HepG2 (cell line): ENCODE measurements around the gene CES2. TPM values are rescaled to one million over a fixed set of nuclear protein-coding genes. Genes with fewer than 3 reads are reported as not detected.

Experiments used
- AGO1 ChIP-seq: fragments of 200-400 bp; formaldehyde crosslinking; IDR thresholded peaks from 2 replicates; pipeline ENCODE4 v1.6.1; 2017; ENCODE audit warnings: mild to moderate bottlenecking, low read depth, low read length, moderate library complexity; ENCODE audit not compliant: poor library complexity, severe bottlenecking
- CBX5 ChIP-seq: sonication (generic); formaldehyde crosslinking; IDR thresholded peaks from 2 replicates; pipeline ENCODE4 v1.4.0; 2020; ENCODE audit warnings: missing genetic modification reagents, borderline replicate concordance
- CREM ChIP-seq, 2 experiments: sonication (generic) in 1 of 2; formaldehyde crosslinking in 1 of 2; IDR thresholded peaks; 2 replicates each; pipeline versions ENCODE4 v1.4.0 to v1.6.1; 2016 to 2020; ENCODE audit warnings: antibody characterized with exemption in 1 of 2, mild to moderate bottlenecking in 1 of 2, missing genetic modification reagents in 1 of 2
- ELF3 ChIP-seq: IDR thresholded peaks from 2 replicates; pipeline ENCODE4 v1.6.1; 2016; ENCODE audit warnings: missing genetic modification reagents, missing compliant biosample characterization
- FOXA3 ChIP-seq: IDR thresholded peaks from 2 replicates; pipeline ENCODE4 v1.6.1; 2016; ENCODE audit warnings: missing genetic modification reagents, missing compliant biosample characterization
- FOXC1 ChIP-seq: sonication (generic); formaldehyde crosslinking; IDR thresholded peaks from 2 replicates; pipeline ENCODE4 v1.8.0; 2022; ENCODE audit warnings: mild to moderate bottlenecking, missing genetic modification reagents, borderline replicate concordance
- FOXP1 ChIP-seq, 2 experiments: fragments of 450-650 bp in 1 of 2; IDR thresholded peaks; 2 replicates each; pipeline ENCODE4 v1.6.1; 2017 to 2018; ENCODE audit warnings: antibody characterized with exemption in 1 of 2
- HNF1A ChIP-seq, 2 experiments: sonication (generic) in 1 of 2; formaldehyde crosslinking in 1 of 2; IDR thresholded peaks; 2 replicates each; pipeline versions ENCODE4 v1.4.0 to v1.6.1; 2016 to 2020; ENCODE audit warnings: borderline replicate concordance in 1 of 2, low read depth in 1 of 2, mild to moderate bottlenecking in 1 of 2, missing genetic modification reagents in 1 of 2
- KDM5B ChIP-seq: sonication (generic); formaldehyde crosslinking; IDR thresholded peaks from 2 replicates; pipeline ENCODE4 v1.4.0; 2020; ENCODE audit warnings: missing genetic modification reagents, mild to moderate bottlenecking, borderline replicate concordance
- NBN ChIP-seq: fragments of 450-650 bp; conservative IDR thresholded peaks from 2 replicates; pipeline ENCODE4 v1.6.1; 2017
- SRSF1 ChIP-seq: fragments of 200-400 bp; formaldehyde crosslinking; optimal IDR thresholded peaks from 2 replicates; pipeline ENCODE3; 2017; ENCODE audit warnings: mild to moderate bottlenecking, low read depth, low read length, moderate library complexity
- THAP7 ChIP-seq: sonication (generic); formaldehyde crosslinking; IDR thresholded peaks from 2 replicates; pipeline ENCODE4 v1.8.1; 2023; ENCODE audit warnings: mild to moderate bottlenecking, missing genetic modification reagents
- TRIM24 ChIP-seq: sonication (generic); formaldehyde crosslinking; IDR thresholded peaks from 2 replicates; pipeline ENCODE4 v1.8.0; 2022; ENCODE audit warnings: mild to moderate bottlenecking, missing genetic modification reagents
- ZBTB8A ChIP-seq: sonication (generic); formaldehyde crosslinking; IDR thresholded peaks from 2 replicates; pipeline ENCODE4 v1.4.0; 2020; ENCODE audit warnings: mild to moderate bottlenecking, low read depth, missing genetic modification reagents, borderline replicate concordance
- ZEB1 ChIP-seq: IDR thresholded peaks from 2 replicates; pipeline ENCODE4 v1.6.1; 2012; ENCODE audit warnings: mild to moderate bottlenecking, low read depth, inconsistent platforms; ENCODE audit not compliant: insufficient replicate concordance
- ZFAT ChIP-seq: sonication (generic); formaldehyde crosslinking; conservative IDR thresholded peaks from 2 replicates; pipeline ENCODE4 v1.8.1; 2023; ENCODE audit warnings: missing genetic modification reagents, inconsistent platforms
- ZFP36L2 ChIP-seq: sonication (generic); formaldehyde crosslinking; IDR thresholded peaks from 2 replicates; pipeline ENCODE4 v1.4.0; 2020; ENCODE audit warnings: missing genetic modification reagents
- ZNF326 ChIP-seq: sonication (generic); formaldehyde crosslinking; IDR thresholded peaks from 2 replicates; pipeline ENCODE4 v1.4.0; 2020; ENCODE audit warnings: missing genetic modification reagents, borderline replicate concordance
- ZNF780A ChIP-seq: sonication (generic); formaldehyde crosslinking; IDR thresholded peaks from 2 replicates; pipeline ENCODE4 v1.8.0; 2022; ENCODE audit warnings: mild to moderate bottlenecking, missing genetic modification reagents, moderate library complexity
- polyA plus RNA-seq, 8 experiments: library from polyadenylated mRNA; depleted of rRNA in 3 of 8; stranded (reverse) in 7 of 8; unstranded in 1 of 8; fragments of >200 nt; fragmentation: Illumina TruSeq in 4 of 8; extraction: Trizol in 4 of 8; gene quantifications; 2 replicates each; pipeline versions ENCODE4 v1.2.1 to v1.2.3, GENCODE V29; 2011 to 2016; ENCODE audit warnings: low read depth in 4 of 8, missing spikeins in 1 of 8, mixed read lengths in 1 of 8; ENCODE audit not compliant: insufficient read depth in 1 of 8
- total RNA-seq, 5 experiments: library from RNA; depleted of rRNA; stranded (reverse); fragments of >200 nt; fragmentation: Illumina TruSeq; extraction: Trizol; gene quantifications; 2 replicates each; pipeline ENCODE4 v1.2.3, GENCODE V29; 2016; ENCODE audit warnings: low read depth in 1 of 5
- TF ChIP-seq, protein P1 (sequence below): sonication (generic); formaldehyde crosslinking; IDR thresholded peaks from 2 replicates; pipeline ENCODE4 v1.4.0; 2020; ENCODE audit warnings: missing genetic modification reagents, borderline replicate concordance

The CES2 gene
- total and polyA plus RNA-seq, 2 of the 13 experiments (the other 11 are each of a cell fraction or from before 2014, with no cell fraction given) = 50.6 to 63.8 TPM

DNA sequence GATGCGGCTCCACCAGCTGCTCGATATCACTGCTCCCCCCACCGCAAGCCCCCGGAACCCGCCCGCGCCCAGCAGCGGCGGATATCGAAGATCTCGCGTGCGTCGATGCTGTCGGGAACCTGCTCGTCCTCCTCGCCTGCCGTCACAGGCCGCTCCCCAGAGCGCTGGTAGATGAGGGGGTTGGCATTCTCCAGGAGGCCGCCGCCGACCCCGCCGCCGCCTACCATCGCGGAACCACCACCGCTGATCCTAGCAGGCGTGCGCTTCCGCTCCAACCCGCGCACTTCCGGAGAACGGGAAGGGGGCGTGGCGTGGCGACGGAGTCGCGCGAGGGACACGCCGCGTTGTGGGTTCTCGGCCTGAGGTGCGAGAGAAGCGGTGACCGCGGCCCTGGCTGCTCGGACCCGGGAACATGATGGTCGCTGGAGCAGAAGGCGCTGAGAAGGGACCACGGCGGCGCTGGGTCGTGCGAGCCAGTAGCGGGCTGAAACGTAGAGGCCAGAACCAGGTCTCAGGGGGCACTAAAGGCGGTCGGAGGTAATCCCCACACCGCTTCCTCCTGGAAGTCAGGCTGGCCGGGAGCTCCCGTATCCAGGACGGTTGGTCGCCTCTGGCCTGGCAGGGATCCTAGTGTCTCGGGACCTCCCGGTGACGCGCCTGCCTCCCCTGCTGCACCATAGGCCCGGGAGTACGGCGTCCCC lies 1.0 kb upstream of the CES2 start, which contains the start of gene CIAO2B (continued):
- TF ChIP-seq, protein P1, sequence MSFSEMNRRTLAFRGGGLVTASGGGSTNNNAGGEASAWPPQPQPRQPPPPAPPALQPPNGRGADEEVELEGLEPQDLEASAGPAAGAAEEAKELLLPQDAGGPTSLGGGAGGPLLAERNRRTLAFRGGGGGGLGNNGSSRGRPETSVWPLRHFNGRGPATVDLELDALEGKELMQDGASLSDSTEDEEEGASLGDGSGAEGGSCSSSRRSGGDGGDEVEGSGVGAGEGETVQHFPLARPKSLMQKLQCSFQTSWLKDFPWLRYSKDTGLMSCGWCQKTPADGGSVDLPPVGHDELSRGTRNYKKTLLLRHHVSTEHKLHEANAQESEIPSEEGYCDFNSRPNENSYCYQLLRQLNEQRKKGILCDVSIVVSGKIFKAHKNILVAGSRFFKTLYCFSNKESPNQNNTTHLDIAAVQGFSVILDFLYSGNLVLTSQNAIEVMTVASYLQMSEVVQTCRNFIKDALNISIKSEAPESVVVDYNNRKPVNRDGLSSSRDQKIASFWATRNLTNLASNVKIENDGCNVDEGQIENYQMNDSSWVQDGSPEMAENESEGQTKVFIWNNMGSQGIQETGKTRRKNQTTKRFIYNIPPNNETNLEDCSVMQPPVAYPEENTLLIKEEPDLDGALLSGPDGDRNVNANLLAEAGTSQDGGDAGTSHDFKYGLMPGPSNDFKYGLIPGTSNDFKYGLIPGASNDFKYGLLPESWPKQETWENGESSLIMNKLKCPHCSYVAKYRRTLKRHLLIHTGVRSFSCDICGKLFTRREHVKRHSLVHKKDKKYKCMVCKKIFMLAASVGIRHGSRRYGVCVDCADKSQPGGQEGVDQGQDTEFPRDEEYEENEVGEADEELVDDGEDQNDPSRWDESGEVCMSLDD (CRISPR knock-in tag) = peak; percentile 85; the same call in 1 of the 2 replicates
- TF ChIP-seq HNF1A (IDR thresholded peaks at IDR 0.05; ENCODE audit: low read depth) = no peak
- TF ChIP-seq HNF1A (CRISPR knock-in tag; IDR thresholded peaks at IDR 0.05; ENCODE audit: borderline replicate concordance) = peak; percentile 80; the same call in 1 of the 2 replicates
- TF ChIP-seq THAP7 (CRISPR knock-in tag) = peak; percentile 93
- TF ChIP-seq CREM (IDR thresholded peaks at IDR 0.05) = peak; percentile 23; the same call in 1 of the 2 replicates
- TF ChIP-seq CREM (CRISPR knock-in tag; IDR thresholded peaks at IDR 0.05) = no peak
- peak; percentile 65 for TF ChIP-seq AGO1
- TF ChIP-seq NBN = no peak
- no peak; the same call in 1 of the 2 replicates for TF ChIP-seq CBX5
- TF ChIP-seq ZNF326 (CRISPR knock-in tag) = no peak
- no peak for TF ChIP-seq TRIM24 (CRISPR knock-in tag)
- no peak for TF ChIP-seq FOXP1 (IDR thresholded peaks at IDR 0.05)
- TF ChIP-seq FOXP1 (CRISPR knock-in tag; IDR thresholded peaks at IDR 0.05) = no peak; the same call in 1 of the 2 replicates
- TF ChIP-seq FOXA3 (CRISPR knock-in tag) = peak; percentile 66
- TF ChIP-seq ZFP36L2 (CRISPR knock-in tag) = 0 out of 2 replicates have a peak, but pooled peaks have one; percentile 26
- no peak; the same call in 1 of the 2 replicates for TF ChIP-seq ZFAT (CRISPR knock-in tag)
- TF ChIP-seq ZBTB8A = no peak
- TF ChIP-seq SRSF1 = no peak
- TF ChIP-seq KDM5B = peak; percentile 94
- TF ChIP-seq ZEB1 = no peak
- TF ChIP-seq FOXC1 (CRISPR knock-in tag) = peak; percentile 85; the same call in 1 of the 2 replicates
- peak; percentile 31; the same call in 1 of the 2 replicates for TF ChIP-seq ZNF780A (CRISPR knock-in tag)
- peak; percentile 84 for TF ChIP-seq ELF3 (CRISPR knock-in tag)
